GM11168 (cell line): ENCODE data around the gene OVOL3.
"Not testable (repeated sequence)": the region's sequence is repeated elsewhere in the genome, so short reads cannot be mapped to it uniquely, and the experiment has no call there.

Experiments used
- in situ Hi-C: fragments of 300-500 bp; cut with MboI; formaldehyde crosslinking; loops from one replicate; pipeline ENCODE4 v1.12.0; 2022; ENCODE audit warnings: low sequenced_read_pairs; ENCODE audit not compliant: unreplicated experiment

The OVOL3 gene

GRCh38 chr19:36110487-36111199 lies at the start of gene OVOL3:
Gene OVOL3 (plus strand): TSS chr19:36111143. CDS start chr19:36111203, 60 bp downstream.
- in situ Hi-C loops, result no loop called here

GRCh38 chr19:36061367-36061766 lies 49.6 kb upstream of the OVOL3 start:
- in situ Hi-C loops, result no loop called here

GRCh38 chr19:36064826-36065225 lies 46.1 kb upstream of the OVOL3 start:
- in situ Hi-C loops, result no loop called here

- in situ Hi-C loops, result no loop called here
Measured at GRCh38 chr19:36067681-36068080, 43.3 kb upstream of the OVOL3 start.

- in situ Hi-C loops, result not testable (repeated sequence)
Measured at GRCh38 chr19:36068810-36069499, 42.0 kb upstream of the OVOL3 start.

- in situ Hi-C loops, result no loop called here
Measured at GRCh38 chr19:36072081-36072480, 38.9 kb upstream of the OVOL3 start.

- in situ Hi-C loops, result no loop called here
Measured at GRCh38 chr19:36073121-36073876, 37.6 kb upstream of the OVOL3 start.

GRCh38 chr19:36079389-36079945 lies 31.5 kb upstream of the OVOL3 start:
- in situ Hi-C loops, result no loop called here

GRCh38 chr19:36081385-36081784 lies 29.6 kb upstream of the OVOL3 start:
- in situ Hi-C loops, result no loop called here

- in situ Hi-C loops, result no loop called here
Measured at GRCh38 chr19:36081894-36082293, 29.0 kb upstream of the OVOL3 start.

- in situ Hi-C loops, result no loop called here
Measured at GRCh38 chr19:36082916-36083315, 28.0 kb upstream of the OVOL3 start.

GRCh38 chr19:36084231-36085009 lies 26.5 kb upstream of the OVOL3 start:
- in situ Hi-C loops, result no loop called here

- in situ Hi-C loops, result no loop called here
Measured at GRCh38 chr19:36086326-36086725, 24.6 kb upstream of the OVOL3 start.

GRCh38 chr19:36089847-36090246 lies 21.1 kb upstream of the OVOL3 start:
- in situ Hi-C loops, result no loop called here

GRCh38 chr19:36090910-36091695 lies 19.8 kb upstream of the OVOL3 start:
- in situ Hi-C loops, result no loop called here

- in situ Hi-C loops, result no loop called here
Measured at GRCh38 chr19:36092566-36092965, 18.4 kb upstream of the OVOL3 start.

GRCh38 chr19:36093146-36093662 lies 17.7 kb upstream of the OVOL3 start:
- in situ Hi-C loops, result no loop called here

- in situ Hi-C loops, result no loop called here
Measured at GRCh38 chr19:36093687-36094086, 17.3 kb upstream of the OVOL3 start.

- in situ Hi-C loops, result no loop called here
Measured at GRCh38 chr19:36097036-36097435, 13.9 kb upstream of the OVOL3 start.
